HS-5 (cell line): Measurements from ENCODE around the gene PTDSS2.
A peak's percentile ranks its signal among the peaks of the same experiment; 100 is the strongest.
"Not testable (repeated sequence)": the region's sequence is repeated elsewhere in the genome, so short reads cannot be mapped to it uniquely, and the experiment has no call there.

Experiments used
- DNase-seq: peaks from one replicate; pipeline ENCODE4 v3.0.0-alpha.2; 2012; ENCODE audit warnings: low read depth

Gene PTDSS2

DNA sequence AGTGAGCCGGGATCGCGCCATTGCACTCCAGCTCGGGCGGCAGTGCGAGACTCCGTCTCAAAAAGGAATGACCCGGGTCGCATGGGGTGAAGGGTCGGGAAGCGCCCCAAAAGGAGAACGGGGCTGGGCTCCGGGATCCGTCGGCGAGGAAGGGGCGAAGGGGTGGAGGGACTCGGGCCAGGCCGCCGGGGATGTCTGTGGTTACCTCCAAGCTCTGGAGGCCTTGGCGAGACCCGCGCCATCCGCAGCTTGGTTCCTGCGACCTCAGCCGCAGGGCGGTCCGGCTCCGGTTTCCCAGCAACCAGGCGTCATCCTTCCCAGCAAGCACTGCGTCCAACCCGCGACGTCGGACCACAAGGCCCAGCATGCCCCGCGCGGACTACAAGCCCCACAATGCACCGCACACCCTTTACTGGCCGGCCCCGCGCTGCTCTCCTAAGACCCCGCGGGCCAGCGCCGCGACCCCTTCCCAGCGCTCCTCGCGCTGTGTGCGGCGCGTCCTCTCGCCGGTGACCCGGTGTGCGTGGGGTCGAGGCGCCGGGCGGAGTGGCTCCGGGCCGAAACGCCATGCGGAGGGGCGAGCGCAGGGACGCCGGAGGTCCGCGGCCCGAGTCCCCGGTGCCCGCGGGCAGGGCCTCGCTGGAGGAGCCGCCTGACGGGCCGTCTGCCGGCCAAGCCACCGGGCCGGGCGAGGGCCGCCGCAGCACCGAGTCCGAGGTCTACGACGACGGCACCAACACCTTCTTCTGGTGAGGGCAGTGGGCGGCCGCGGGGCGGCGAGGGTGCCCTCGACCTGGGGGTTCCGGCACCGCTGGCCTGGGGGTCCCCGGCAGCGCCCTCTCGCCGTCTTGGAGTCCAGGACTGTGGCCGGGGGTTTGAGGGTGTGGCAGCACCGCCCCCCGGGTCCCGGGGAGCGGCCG, at the start of gene PTDSS2:
TSS of gene PTDSS2 (plus strand) at position 391 of the 920 bp plus-strand sequence. CDS start at position 568, 177 bp downstream.
- DNase-seq, result peak; percentile 73

DNA sequence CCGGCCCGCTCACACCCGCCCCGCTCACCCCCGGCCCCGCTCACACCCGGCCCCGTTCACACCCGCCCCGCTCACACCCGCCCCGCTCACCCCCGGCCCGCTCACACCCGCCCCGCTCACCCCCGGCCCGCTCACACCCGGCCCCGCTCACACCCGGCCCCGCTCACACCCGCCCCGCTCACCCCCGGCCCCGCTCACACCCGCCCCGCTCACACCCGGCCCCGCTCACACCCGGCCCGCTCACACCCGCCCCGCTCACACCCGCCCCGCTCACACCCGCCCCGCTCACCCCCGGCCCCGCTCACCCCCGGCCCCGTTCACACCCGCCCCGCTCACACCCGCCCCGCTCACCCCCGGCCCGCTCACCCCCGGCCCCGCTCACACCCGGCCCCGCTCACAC, 48.9 kb upstream of the PTDSS2 start:
- not testable (repeated sequence) for DNase-seq

DNA sequence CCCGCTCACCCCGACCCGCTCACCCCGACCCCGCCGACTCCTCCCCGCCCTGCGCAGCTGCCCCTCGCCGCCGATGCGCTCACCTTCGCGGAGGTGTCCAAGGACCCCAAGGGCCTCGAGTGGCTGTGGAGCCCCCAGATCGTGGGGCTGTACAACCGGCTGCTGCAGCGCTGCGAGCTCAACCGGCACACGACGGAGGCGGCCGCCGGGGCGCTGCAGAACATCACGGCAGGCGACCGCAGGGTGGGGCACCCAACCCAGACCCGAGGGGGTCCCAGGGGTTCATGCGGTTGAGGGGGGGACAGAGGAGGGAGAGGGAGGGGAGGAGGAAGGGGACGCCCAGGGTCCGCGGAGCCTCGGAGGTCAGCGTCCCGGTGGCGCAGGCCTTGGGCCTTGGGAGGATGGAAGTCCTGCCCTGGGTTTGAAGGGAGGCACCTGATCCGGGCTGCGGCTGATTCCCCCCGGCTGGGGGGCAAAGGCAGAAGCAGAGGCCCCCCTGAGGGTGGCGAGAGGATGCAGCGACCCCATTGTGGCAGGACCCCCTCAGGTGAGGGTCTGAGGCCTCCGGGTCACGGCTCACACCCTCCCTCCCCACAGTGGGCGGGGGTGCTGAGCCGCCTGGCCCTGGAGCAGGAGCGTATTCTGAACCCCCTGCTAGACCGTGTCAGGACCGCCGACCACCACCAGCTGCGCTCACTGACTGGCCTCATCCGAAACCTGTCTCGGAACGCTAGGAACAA, 46.9 kb upstream of the PTDSS2 start:
- no peak for DNase-seq

DNA sequence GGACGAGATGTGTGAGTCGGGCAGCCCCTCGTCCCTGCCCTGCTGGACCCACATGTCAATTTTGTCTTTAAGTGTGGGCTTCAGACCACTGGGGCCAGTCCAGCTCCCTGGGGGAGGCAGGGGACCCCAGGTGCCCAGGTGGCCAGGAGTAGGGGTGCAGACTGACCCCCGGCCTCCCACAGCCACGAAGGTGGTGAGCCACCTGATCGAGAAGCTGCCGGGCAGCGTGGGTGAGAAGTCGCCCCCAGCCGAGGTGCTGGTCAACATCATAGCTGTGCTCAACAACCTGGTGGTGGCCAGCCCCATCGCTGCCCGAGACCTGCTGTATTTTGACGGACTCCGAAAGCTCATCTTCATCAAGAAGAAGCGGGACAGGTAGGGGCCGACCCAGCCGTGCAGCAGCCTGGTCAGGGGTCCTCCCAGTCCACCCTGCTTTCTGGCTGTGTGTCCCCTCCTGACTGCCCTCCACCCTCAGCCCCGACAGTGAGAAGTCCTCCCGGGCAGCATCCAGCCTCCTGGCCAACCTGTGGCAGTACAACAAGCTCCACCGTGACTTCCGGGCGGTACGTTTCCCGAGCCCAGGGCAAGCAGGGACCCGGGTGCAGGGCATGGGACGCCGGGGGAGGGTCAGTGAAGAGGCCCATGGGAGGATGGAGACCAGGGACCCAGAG, 46.2 kb upstream of the PTDSS2 start:
- DNase-seq, result no peak

DNA sequence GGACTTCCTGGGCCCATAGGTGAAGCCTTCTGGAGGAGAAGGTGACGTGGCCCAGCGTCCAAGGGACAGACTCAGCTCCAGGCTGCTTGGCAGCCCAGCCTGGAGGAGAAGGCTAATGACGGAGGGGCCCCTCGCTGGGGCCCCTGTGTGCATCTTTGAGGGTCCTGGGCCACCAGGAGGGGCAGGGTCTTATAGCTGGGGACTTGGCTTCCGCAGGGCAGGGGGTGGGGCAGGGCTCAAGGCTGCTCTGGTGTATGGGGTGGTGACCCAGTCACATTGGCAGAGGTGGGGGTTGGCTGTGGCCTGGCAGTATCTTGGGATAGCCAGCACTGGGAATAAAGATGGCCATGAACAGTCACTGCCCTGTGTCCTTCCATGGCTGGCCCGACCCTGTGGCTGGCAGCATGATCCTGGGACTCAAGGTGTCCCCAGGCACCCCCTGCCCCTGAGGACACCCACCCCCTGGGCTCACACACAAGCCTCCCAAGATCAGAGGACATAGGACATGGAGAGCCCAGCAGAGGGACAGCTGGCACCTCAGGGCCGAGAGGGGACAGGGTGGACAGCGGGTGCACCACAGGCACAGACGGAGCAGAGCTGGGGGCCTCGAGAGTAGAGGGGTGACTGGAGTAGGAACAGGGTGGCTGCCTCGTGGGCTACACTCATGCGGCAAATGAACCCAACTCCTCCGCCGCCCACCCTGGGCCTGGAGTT, 45.4 kb upstream of the PTDSS2 start:
- no peak for DNase-seq

DNA sequence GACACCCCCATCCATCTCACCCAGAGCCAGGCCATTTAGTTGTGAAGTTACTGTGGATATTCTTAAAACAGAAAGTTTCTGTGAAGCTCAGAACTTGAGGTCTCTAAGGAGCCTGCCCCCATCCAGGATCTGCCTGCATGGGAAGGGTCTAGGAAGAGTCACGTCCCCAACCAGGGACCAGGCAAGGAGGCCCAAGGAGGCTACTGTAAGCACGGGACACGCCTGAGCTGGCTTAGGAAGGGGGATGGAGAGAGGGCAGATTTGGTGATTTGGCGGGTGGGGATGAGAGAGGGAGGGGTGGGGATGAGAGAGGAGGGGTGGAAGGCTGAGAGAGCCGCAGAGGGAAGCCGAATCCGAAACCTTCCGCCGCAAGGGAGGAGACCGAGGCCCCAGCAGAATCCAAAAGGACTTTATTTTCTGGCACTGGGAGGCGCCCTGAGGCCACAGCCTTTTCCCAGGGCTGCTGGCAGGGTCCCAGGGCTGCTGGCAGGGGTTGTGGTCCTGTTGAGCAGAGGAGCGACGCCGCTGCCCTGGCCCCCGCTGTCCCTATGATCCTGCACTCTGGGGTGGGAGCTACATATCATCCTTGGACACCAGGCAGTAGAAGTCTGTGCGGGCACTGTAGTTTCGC, 44.6 kb upstream of the PTDSS2 start:
- no peak for DNase-seq

DNA sequence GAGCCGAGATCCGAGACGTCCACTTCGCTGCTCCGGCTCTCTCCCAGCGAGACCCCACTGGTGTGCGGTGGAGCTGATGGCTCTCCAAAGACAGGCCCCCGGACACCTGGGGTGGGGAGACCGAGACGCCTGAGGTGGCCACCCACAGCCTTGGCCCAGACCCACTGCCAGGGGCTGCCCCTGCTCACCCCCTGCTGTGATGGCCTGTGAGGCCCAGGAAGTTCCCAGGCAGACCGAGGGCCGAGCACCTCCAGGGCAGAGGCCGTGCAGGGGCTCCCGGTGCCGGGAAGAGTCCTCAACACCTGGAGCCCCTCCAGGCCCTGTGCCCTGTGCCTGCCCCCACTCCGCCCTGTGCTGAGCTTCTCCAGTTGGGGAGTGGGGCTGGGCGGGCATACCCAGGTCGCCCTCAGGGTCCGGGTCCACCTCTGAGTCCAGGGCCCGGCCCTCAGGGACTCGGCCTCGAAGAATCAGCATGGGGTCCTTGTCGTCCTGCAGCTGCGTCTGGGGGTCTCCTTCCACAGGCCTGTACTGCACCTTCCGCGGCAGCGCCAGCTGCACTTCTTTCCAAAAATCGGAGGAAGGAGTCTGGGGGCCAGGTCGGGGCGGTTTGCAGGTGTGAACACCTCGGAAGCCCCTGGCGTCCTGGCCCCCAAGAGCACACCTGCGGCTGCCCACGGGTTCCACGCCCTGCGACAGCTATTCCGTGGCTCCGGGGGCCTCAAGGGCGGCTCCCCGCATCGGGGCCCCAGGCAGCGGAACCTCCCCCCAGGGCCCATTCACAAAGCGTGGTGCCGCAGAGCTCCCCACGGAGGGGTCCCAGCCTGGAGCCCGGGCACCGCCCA, 43.9 kb upstream of the PTDSS2 start:
- DNase-seq, result no peak

DNA sequence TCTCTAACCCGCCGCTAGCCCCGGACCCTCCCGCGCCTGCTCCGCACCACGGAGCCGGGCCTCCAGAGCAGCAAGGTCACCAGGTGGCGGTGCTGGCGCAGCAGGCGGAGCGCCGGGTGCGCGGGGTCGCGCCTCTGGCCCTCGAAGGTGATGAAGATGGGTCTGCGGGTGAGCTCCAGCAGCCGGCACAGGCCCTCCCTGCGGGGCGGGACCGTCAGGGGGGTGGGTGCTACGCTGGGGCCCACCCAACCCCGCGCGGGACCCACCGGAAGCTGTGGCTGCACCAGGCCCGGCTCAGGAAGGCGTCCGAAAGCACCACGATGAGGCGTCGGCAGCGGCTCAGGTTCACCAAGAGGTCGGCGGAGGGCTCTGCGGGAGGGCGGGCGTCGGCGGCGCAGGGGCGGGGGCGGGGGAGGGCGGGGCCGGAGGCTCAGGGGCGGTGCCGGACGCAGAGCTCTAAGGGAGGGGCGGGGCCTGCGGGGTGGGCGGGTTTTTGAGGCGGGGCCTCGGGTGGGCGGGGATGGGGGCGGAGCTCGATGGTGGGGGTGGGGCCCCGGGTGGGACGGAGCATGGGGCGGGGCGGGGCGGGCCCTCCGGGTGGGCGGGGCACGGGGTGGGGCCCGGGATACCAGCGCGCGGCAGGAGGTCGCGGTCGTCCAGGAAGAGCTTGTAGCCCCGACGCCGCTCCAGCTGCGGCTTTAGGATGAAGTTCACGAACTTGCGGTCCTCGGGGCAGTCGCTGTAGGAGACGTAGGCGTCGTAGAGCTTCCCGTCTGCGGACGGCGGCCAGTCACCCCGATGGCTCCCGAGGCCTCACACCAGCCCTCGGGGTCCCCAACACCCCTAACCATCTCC, 43.1 kb upstream of the PTDSS2 start:
- DNase-seq, result no peak

DNA sequence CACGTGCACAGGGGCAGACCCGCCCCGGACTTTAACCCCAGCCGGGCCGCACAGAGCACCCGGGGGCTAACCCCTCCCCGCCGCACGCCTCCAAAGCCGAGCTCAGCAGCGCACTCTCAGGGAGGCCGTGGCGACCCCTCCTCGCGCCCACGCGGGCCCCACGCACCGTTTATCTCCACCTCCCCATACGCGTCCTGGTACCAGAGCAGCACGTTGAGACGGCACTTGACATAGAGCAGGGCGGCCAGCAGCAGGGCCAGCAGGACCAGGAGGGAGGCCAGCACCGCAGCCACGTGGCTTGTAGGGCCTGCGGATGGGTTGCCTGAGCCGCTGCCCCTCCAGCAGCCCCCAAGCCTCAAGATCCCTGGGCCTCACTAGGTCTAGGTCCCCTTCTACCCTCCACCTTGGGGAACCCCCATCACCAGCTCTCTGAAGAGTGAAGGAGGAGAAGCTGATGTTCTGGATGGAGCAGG, 42.4 kb upstream of the PTDSS2 start:
- no peak for DNase-seq

DNA sequence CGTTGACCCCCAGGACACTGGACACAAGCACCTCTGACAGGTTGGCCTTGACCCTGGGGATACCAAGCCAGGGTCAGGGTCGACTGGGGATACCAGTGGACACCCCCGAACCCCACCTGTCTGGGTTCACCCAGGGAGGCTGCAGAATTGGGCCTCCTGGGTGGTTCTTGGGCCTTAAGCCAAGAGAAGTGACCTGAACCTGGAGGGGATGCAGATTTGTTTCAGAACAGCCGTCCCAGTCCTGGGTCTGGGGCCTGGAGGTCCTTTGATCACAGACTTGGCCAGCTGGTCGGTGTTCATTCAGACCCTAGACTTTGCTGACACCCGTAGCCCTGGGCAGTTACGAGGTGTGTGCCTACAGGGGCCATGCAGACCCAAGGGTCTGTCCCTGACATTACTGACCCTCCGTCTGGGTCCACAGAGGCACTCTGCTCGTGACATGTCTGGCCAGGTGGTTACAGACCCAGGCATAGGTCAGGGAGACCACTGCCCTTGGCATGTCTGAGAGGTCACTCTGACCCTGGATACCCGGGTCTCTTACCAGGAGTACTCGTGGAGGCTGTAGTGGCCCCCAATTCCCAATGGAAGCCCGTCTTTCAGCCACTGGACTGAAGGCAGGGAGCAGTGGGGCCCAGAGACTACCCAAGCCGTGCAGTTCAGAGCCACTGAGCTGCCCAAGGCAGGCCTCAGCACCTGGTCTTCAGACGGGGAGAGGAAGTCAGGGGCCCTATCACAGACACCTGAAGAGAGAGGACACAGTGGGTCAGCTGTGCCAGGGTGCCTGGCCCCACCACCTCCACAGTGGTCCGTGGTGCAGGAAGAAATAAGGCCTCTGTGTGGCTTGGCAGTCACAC, 41.7 kb upstream of the PTDSS2 start:
- no peak for DNase-seq

DNA sequence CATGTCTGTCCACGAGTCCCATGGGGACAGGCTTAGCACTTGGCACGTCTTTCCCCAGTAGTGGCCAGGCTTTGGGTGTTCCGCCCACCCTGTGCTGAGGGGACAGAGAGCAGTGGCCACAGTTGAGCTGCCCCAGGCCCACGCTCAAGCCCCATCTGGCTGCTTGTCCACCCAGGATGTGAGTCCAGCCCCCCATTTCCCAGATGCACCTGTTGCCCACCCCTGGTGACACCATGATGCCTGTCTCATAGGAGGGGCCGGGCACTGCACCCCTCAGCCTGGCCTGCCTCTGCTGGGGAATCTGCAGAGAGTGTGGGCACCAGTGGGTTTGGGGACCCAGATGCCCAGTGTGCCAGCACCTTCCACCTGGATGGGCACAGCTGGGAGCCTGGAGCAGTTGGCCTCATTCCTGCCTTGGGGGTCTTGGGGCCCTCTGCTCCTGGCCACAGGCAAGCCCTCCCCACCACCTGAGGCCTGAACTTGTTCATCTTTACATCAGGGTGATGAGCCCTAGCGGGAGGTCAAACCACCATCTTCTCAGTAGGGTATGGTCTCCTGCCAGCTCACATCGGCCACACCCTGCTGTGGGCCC, 41.0 kb upstream of the PTDSS2 start:
- DNase-seq, result no peak

DNA sequence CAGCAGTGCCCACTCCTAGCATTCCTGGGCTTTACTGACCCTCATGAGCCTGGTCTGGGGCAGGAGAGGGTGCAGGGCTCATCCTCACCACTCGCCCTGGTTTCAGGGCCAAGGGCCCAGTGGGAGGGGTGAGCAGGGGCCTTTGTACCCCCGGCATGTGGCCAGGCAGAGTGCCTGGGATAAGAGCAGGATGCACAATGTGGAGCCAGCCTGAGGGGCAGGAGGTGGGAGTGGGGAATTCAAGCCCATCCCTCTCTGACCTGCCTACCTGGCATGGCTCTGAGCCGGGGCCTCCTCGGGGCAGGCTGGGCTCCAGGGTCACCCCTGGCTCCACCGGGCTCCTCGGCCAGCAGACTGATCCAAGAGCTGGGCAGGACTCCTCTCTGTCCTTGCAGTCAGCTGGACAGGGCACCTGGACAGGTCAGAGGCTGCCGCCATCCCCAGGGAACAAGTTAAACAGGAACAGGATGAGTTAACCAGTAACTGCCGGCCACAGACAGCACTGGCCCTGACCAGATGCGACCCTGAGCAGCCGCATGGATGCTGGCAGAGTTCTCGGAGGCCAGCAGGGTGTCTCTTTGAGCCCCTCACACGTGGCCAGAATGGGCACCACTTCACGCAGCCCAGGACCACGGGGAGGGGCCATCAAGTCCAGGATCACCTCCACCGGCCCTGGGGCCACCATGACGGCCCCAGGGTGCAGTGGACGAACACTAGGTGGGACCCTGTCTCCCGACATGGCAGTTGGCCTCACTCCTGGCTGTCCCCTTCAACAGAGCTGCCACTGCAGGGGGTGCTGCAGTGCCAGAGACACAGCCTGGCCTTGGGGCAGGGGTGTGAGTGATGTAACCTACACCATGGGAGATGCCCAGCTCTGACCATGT, 40.2 kb upstream of the PTDSS2 start:
- no peak for DNase-seq

DNA sequence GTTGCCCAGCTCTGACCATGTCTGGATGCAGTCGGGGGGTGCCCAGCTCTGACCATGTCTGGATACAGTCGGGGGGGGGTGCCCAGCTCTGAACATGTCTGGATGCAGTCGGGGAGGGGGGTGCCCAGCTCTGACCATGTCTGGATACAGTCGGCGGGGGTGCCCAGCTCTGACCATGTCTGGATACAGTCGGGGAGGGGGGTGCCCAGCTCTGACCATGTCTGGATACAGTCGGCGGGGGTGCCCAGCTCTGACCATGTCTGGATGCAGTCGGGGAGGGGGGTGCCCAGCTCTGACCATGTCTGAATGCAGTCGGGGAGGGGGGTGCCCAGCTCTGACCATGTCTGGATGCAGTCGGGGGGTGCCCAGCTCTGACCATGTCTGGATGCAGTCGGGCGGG, 39.4 kb upstream of the PTDSS2 start:
- not testable (repeated sequence) for DNase-seq

DNA sequence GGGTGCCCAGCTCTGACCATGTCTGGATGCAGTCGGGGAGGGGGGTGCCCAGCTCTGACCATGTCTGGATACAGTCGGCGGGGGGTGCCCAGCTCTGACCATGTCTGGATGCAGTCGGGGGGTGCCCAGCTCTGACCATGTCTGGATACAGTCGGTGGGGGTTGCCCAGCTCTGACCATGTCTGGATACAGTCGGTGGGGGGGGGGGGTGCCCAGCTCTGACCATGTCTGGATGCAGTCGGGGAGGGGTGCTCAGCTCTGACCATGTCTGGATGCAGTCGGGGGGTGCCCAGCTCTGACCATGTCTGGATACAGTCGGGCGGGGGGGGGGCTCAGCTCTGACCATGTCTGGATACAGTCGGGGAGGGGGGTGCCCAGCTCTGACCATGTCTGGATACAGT, 38.6 kb upstream of the PTDSS2 start:
- DNase-seq, result not testable (repeated sequence)

DNA sequence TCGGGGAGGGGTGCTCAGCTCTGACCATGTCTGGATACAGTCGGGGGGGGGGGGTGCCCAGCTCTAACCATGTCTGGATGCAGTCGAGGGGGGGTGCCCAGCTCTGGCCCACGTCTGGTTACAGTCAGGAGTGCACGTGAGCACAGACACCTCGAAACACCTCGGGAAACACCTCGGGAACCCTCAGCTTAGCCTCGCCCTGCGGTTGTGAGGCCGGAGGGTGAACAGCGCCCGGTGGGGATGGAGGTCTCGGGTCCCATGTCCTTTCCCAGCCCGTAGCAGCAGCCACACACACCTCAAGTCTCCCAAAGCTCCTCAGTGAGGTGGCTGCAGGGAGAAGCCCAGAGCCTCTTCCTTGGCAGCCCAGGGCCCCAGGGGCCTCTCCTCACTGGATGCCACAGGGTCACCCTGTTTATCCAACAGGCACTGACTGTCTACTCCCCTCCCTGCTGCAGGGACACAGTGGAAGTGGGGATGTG, 37.4 kb upstream of the PTDSS2 start:
- no peak for DNase-seq

DNA sequence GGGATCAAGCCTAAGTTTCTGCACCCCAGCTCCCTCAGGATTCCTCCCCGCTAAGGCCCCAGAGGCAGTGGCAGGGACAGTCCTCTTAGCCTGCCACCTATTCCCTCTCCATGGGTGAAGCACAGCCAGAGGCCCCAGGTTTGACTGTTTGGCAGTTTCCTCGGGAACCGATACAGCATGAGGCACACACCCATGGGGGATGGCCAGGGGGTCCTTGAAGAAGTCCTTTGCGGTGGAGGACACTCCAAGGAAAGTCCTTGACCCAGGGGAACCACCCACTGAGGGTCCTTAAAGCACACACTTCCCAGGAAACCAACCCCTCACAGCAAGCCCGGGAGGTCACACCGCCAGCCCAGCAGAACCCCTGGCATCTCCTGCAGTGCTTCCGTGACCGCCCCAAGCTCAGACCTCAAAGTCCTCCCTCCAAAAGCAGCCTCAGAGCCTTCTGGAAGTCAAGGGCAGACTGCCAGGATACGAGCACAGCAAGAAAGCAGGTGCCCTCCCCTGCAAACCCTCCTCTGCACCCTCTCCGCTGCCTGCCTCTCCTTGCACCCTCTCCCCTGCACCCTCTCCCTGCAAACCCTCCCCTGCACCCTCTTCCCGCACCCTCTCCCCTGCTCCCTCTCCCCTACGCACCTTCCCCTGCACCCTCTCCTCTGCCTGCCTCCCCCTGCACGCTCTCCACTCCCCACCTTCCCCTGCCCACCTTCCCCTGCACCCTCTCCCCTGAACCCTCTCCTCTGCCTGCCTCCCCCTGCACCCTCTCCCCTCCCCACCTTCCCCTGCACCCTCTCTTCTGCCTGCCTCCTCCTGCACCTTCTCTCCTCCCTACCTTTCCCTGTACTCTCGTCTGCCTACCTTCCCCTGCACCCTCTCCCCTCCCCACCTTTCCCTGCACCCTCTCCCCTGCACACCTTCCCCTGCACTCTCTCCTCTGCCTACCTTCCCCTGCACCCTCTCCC, 36.7 kb upstream of the PTDSS2 start:
- DNase-seq, result no peak
